Neural crest cell (in vitro differentiated cells): ENCODE results near the gene LIMCH1. TPM values are rescaled to one million over a fixed set of nuclear protein-coding genes. Genes with fewer than 3 reads are reported as not detected.

Experiments
- DNase-seq: peaks from one replicate; pipeline ENCODE4 v3.0.0; 2021; ENCODE audit warnings: low read depth, mixed read lengths, low spot score
- H3K27ac Mint-ChIP-seq: one replicate; pipeline ENCODE4 v1.8.0; 2021; ENCODE audit warnings: mild to moderate bottlenecking, mixed read lengths; ENCODE audit not compliant: unreplicated experiment
- H3K27me3 Mint-ChIP-seq: 2 replicates; pipeline ENCODE4 v1.8.0; 2021; ENCODE audit warnings: low read depth, mild to moderate bottlenecking, mixed read lengths
- H3K36me3 Mint-ChIP-seq: 2 replicates; pipeline ENCODE4 v1.8.0; 2021; ENCODE audit warnings: low read depth, mild to moderate bottlenecking, mixed read lengths
- H3K4me1 Mint-ChIP-seq: 2 replicates; pipeline ENCODE4 v1.8.0; 2021; ENCODE audit warnings: mixed read lengths
- H3K4me3 Mint-ChIP-seq: one replicate; pipeline ENCODE4 v1.8.0; 2021; ENCODE audit warnings: mild to moderate bottlenecking, mixed read lengths
- H3K9me3 Mint-ChIP-seq: 2 replicates; pipeline ENCODE4 v1.8.0; 2021; ENCODE audit warnings: mixed read lengths
- total RNA-seq: library from RNA; stranded (reverse); gene quantifications from 2 replicates; pipeline ENCODE4 v1.2.1, GENCODE V29; 2021
- TF ChIP-seq, protein P1 (sequence below): fragments of 200-600 bp; sonication (generic); conservative IDR thresholded peaks from 2 replicates; pipeline ENCODE4 v1.5.0; 2021; ENCODE audit warnings: antibody characterized with exemption, mild to moderate bottlenecking

LIMCH1 gene
- total RNA-seq, 1 donor from 2014 or later: 17.3 TPM

DNA sequence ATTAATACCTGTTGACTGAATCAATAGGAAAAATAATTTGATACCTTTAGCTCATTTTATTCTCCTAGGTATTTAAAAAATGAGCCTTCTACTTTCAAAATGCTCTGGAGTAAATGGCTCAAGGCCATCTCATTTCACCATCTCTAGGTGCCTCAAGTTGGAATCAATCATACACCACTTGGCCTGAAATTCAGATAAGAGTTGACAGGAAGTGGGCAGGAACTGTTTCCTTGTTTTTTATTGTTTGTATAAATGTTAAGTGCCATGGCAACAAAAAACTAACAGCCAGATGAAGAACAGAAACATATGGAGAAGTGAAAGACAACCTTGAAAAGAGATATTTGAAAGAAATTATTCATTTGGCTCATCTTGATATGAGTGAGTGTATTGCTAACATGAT lies 12.4 kb downstream of the LIMCH1 start:
- Mint-ChIP-seq H3K4me1 (peaks cover 3% of the 10 kb centered on the region), H3K27me3 (no peaks in the 10 kb centered on the region), H3K27ac (no peak overlapping the region), H3K36me3 (no peaks in the 10 kb centered on the region), H3K4me3 (no peak overlapping the region), H3K9me3 (peaks cover 2% of the 10 kb centered on the region)
- TF ChIP-seq, protein P1, sequence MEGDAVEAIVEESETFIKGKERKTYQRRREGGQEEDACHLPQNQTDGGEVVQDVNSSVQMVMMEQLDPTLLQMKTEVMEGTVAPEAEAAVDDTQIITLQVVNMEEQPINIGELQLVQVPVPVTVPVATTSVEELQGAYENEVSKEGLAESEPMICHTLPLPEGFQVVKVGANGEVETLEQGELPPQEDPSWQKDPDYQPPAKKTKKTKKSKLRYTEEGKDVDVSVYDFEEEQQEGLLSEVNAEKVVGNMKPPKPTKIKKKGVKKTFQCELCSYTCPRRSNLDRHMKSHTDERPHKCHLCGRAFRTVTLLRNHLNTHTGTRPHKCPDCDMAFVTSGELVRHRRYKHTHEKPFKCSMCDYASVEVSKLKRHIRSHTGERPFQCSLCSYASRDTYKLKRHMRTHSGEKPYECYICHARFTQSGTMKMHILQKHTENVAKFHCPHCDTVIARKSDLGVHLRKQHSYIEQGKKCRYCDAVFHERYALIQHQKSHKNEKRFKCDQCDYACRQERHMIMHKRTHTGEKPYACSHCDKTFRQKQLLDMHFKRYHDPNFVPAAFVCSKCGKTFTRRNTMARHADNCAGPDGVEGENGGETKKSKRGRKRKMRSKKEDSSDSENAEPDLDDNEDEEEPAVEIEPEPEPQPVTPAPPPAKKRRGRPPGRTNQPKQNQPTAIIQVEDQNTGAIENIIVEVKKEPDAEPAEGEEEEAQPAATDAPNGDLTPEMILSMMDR: no peak
- no peak for DNase-seq

DNA sequence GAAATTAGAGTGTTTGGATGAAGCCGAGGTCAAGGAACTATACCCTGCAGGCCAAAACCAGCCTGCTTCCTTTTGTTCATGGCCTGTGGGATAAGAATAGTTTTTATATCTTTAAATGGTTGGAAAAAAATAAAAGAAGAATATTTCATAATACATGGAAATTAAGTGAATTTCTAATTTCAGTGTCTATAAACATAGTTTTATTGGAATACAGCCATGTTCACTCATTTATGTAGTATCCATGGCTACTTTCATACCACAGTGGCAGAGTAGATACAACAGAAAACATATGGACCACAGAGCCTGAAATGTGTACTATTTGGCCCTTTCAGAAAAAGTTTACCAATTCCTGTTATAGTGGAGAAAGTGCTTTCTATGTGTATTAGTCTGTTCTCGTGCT lies 13.6 kb downstream of the LIMCH1 start:
- Mint-ChIP-seq H3K36me3 (no peaks in the 10 kb centered on the region), H3K9me3 (peaks cover 2% of the 10 kb centered on the region), H3K4me3 (no peak overlapping the region), H3K27ac (no peak overlapping the region), H3K27me3 (no peaks in the 10 kb centered on the region), H3K4me1 (no peaks in the 10 kb centered on the region)
- DNase-seq: no peak
- TF ChIP-seq, protein P1: no peak

DNA sequence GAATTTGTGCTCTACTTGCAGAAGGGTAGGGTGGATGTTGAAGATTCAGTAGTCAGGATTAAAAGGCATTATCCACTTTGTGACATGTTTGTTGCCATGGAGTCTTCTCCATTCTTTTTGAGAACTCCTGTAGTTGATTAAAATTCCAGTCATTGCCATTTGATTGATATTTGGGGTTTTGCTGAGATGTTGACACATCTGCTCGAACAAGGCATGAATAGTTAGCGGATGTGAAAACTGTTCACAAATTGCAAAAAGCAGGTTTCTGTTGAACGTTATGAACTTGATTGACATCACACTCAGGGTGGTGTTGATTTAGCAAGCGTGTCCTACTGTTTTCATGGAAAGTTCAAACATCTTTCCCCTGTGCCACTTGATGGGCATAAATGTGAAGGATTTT lies 16.9 kb downstream of the LIMCH1 start:
- Mint-ChIP-seq H3K9me3 (peaks cover 2% of the 10 kb centered on the region), H3K4me3 (no peak overlapping the region)

DNA sequence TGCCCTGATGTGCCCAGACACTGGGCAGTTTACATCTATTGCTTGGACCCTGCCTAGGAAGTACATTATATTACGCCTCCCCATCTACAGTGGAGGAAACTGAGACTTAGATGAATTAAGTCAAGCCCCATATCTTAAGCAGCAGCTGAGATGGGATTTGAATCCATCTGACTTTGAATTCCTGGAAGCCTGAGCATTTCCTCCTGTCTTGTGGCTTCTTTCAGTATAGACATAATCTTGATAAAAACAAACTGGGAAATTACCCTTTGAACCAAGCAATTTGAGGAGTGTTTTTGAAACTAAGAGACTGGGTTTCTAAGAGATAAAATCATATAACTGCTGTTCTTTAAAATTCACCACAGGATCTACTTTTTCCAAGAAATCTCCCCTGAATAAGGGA lies 18.6 kb downstream of the LIMCH1 start:
- H3K27me3 Mint-ChIP-seq: peaks cover 3% of the 10 kb centered on the region
- no peak for DNase-seq
- TF ChIP-seq, protein P1: no peak
- H3K27ac Mint-ChIP-seq: no peak overlapping the region
- H3K4me3 Mint-ChIP-seq: no peak overlapping the region
- peaks cover 13% of the 10 kb centered on the region for H3K4me1 Mint-ChIP-seq
- H3K9me3 Mint-ChIP-seq: peaks cover 2% of the 10 kb centered on the region
- H3K36me3 Mint-ChIP-seq: no peaks in the 10 kb centered on the region

More for the DNA sequence above, 16.9 kb downstream of the LIMCH1 start:
- Mint-ChIP-seq H3K27ac (no peak overlapping the region), H3K27me3 (peaks cover 3% of the 10 kb centered on the region), H3K36me3 (no peaks in the 10 kb centered on the region), H3K4me1 (peaks cover 2% of the 10 kb centered on the region)
- TF ChIP-seq, protein P1: no peak
- DNase-seq: no peak

DNA sequence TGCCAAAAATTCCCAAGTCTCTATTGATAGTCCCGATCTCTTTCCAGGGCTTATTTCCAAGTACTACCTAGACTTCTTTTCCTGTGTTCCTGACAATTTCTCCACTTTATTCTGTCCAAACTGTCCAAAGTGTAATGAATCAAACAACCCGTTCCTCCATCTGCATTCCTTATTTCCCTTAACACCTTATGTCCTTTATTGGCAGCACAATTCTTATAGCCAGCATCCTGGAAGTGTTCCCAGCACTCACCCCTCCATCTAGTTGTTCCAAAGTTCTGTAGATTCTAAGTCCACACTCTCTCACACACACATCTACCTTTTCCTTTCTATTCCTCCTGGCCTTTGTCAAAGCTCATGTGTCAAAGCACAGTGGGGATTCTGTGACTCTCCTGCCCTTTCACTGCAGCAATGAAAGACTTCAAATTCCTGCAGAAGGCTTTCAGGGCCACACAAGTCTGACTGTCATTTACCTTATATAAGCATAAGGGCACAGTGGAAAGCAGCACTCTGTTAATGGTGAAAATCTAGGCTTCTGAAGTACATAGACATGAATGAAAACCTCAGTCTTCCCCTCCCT lies 22.1 kb downstream of the LIMCH1 start:
- no peaks in the 10 kb centered on the region for H3K9me3 Mint-ChIP-seq
- peaks cover 18% of the 10 kb centered on the region for H3K4me1 Mint-ChIP-seq
- no peak overlapping the region for H3K4me3 Mint-ChIP-seq
- TF ChIP-seq, protein P1: no peak
- H3K36me3 Mint-ChIP-seq: no peaks in the 10 kb centered on the region
- no peak for DNase-seq
- no peak overlapping the region for H3K27ac Mint-ChIP-seq
- H3K27me3 Mint-ChIP-seq: peaks cover 3% of the 10 kb centered on the region
